Kasumi-1 (cell line): Measurements from ENCODE around the gene PRELP.

ENCODE experiments used
- DNase-seq, 2 experiments: peaks; one replicate each; lab custom pipeline; 2025; lab: John Stamatoyannopoulos, UW

The PRELP gene

DNA sequence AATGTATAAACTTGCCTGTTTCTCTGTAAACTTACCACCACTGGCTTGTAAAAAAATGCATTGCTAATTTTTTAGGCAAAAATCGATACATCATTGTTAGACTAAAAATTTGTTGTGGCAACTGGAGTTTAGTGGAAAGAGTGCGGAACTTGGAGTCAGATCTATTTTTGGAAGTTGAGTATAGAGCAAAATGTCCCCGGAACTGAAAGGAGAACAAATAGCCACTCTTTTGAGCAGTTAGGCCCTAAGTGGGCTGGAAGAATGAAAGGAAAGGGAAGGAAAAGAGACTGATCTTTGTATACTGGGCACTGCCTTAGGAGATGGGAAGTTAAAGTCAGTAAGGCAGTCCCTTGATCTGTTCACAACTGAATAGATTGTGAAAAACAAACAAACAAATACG, 48.5 kb downstream of the PRELP start:
- no peak for DNase-seq

DNA sequence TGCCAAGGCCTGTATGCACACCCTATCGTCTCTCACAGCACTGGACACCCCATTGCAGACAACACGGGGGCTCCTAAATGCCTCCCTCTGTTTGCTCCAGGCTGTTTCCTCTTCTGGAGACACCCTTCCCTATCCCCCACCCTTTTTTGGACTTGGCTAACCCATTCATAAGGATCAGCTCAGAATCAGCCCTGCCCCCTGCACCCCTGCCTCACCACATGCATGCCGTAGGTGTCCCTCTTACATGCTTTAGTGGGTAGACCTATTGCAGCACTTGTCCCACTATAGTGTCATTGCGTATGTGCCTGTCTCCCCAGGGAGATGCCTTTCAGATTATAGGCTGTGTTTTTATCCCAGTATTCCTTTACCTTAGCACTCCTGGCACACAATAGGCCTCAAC, 49.2 kb downstream of the PRELP start:
- no peak for DNase-seq

- no peak for DNase-seq
Measured at GRCh38 chr1:203525685-203526084, 50.1 kb downstream of the PRELP start.

- DNase-seq, result no peak
Measured at GRCh38 chr1:203526130-203526529, 50.5 kb downstream of the PRELP start.

DNA sequence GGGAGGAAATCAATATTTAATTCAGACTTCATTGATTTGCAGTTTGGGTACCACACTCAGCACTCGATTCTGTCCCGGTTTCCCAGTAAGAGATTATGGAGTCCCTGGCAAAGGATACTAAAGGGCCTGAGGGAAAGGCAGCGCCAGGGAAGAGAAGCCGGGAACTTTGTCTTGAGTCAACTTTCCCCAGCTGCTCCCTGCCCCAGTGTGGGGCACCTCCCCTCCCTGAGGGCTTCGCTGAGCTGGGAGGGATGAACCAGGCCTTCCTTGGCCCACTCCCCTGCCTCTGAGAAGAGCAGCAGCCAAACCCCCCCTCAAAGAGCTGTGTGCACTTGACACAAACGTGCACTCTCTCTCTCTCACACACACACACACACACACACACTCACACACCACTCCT, 51.0 kb downstream of the PRELP start:
- DNase-seq, result no peak

DNA sequence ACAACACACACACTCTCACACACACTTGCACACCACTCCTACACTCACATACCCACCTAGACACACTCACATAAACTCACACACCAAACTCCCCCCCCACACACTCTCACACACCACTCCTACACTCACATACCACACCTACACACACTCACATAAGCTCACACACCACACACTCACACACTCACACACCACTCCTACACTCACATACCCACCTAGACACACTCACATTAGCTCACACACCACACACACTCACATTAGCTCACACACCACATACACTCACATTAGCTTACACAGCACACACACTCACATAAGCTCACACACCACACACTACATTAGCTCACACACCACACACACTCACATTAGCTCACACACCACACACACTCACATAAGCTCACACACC, 51.4 kb downstream of the PRELP start:
- no peak for DNase-seq

- DNase-seq, result no peak
Measured at GRCh38 chr1:203528063-203528462, 52.5 kb downstream of the PRELP start.

DNA sequence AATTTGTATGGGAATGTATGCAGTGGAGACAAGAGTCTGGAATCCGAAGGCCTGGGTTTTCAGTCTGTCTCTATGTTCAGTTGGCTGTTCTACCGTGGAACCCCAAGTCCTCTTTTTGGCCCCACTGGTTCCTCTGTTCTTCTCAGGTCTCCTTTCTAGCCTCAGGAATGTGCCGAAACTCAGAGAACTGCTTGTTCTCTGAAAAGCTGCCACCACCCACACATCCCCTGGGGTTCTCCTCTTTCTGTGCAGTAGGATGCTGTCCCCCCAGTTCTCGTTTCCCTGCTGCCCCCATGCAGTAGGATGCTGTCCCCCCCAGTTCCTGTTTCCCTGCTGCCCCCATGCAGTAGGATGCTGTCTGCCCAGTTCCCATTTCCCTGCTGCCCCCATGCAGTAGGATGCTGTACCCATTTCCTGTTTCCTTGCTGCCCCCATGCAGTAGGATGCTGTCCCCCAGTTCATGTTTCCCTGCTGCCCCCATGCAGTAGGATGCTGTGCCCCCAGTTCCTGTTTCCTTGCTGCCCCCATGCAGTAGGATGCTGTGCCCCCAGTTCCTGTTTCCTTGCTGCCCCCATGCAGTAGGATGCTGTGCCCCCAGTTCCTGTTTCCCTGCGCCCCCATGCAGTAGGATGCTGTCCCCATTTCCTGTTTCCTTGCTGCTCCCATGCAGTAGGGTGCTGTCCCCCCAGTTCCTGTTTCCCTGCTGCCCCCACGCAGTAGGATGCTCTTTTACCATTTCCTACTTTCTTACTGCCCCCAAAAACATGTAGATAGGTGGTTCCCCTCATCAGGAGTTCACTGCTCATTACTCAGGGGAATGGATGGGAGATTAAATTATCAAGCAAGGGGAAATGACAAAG, 53.6 kb downstream of the PRELP start:
- DNase-seq, result no peak

DNA sequence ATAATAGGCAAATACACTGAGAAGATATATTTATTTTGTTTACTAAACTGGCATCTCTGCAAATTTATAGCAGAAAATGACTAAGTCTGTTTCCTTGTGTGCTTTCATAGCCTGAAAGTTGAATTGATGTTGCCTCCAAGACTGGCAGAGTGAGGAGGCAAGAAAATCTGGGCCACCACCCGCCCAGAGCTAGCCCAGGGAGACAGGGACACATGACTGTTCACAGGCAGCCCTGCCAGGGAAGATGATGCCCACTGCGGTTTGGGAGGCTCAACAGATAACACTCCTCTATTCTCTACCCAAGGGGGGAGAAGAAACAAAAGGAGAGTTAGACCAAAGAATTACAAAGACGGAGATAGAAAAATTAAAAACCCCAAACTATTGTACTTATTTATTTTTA, 55.5 kb downstream of the PRELP start:
- no peak for DNase-seq

DNA sequence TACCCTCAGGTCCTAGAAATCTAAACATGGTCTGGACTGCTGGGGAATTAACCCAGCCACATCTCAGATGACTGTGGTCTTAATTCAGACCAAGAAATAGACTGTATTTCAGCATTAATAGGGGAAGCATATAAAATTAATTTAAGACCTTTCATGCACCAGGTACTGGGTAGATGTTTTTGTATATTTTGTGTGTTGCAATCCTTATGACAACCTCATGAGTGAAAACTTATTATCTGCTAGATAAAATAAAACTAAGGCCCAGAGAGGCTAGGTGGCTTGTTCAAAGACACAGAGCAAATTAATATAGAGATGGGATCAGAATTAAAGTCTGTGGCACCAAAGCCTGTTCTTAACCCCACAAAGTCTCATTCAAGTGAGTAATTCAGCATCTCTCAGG, 58.4 kb downstream of the PRELP start:
- no peak for DNase-seq

DNA sequence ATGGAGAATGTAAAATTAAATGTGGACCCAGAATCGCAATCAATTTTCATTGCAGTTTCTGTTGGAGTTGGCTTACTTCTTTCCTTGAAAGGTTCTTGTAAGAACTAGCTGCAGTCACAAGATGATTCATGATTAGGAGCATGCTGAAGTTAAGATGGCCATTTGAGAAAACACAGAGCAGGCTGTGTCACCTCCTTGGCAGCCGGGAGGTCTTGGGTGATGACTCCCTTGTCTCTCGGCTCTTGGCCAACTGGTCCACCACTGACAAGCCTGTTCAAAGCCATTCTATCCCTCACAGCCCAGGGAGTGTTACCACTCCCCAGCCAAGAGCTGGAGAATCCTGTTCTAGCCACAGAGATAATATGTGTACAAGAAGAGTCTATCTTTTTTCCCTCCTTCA, 58.9 kb downstream of the PRELP start:
- no peak for DNase-seq

DNA sequence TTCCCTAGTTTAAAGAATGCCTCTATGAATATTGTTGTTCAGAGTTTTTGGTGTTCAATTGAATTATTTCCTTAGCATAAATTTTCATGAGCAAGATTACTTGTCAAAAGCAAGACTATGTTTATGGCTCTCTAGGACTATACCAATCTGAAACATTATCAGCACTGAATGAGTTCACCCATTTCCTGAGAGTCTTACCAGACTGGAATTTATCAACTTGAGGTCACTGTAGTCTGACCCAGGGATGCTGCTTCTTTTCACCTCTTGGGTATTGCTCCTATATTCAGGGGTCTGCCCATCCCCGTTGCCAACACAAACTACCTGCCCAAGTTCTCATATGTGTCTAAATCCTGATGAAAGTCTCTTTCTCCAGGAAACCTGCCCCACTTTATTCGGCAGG, 61.0 kb downstream of the PRELP start:
- no peak for DNase-seq

DNA sequence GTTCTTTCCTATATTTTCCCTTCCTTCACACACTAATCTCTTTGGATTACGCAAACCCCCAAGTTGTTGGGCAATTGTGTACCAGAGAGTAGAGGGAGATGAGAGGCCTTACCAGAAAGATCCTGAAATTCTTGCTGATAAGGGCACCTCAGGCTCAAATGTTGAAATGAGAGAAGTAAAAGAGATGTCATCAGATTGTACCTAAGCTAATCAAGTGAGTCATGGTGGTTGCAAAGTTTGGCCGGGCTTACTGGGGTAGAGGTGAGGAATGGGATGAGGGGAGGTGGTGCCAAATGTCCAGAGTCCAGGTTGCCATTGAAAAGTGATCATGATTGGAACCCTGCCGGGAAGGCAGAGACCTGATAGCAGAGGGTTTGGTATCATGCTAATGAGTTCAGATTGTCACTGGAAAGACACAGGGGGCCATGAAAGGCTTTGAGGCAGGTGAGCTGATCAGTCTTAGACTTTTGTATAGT, 61.4 kb downstream of the PRELP start:
- no peak for DNase-seq

- no peak for DNase-seq
Measured at GRCh38 chr1:203537806-203538464, 62.3 kb downstream of the PRELP start.

DNA sequence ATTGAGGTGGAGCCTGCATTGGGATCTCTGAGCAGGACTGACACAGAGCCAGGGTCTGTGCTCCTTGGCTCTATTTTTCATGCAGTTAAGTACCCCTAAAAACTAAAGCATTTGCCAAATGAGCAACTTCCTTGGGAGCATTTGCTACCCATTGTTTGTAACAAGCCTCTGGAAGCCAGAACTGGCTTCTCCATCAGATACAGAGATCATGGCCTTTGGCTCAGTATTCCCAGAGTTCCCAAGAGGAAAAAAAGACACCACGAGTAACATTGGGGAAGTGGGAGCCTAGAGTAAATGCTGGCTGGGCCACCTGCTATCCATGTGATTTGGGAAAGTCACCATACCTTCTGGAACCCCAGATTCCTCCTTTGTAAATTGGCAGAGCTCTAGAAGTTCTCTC, 63.1 kb downstream of the PRELP start:
- DNase-seq, result no peak

GRCh38 chr1:203539831-203540546, 64.4 kb downstream of the PRELP start:
- DNase-seq, result no peak
